Measurements from ENCODE around the gene BRD3OS. TPM values are rescaled to one million over a fixed set of nuclear protein-coding genes. Genes with fewer than 3 reads are reported as not detected.
A peak's percentile ranks its signal among the peaks of the same experiment; 100 is the strongest.

The BRD3OS gene
- total and polyA plus RNA-seq, 2 experiments from 2014 or later, result 9.2 to 16.0 TPM

GRCh38 chr9:134059661-134060395 lies 34.5 kb downstream of the BRD3OS start:
- peak overlapping the region; percentile 39; the same call in 1 of the 2 replicates for H3K27ac ChIP-seq (ENCODE audit: low read depth)
- H3K9me3 Mint-ChIP-seq, result no peaks in the 10 kb centered on the region
- ATAC-seq, result peak; percentile 12
- H3K79me2 ChIP-seq (replicated peaks; ENCODE audit: insufficient read depth), result peaks cover 100% of the 10 kb centered on the region
- no peaks in the 10 kb centered on the region for H3K9me2 ChIP-seq (ENCODE audit: insufficient read depth)
- H3K27me3 ChIP-seq (ENCODE audit: insufficient read depth), result no peaks in the 10 kb centered on the region
- H3K4me3 ChIP-seq, result no peak overlapping the region
- peaks cover 6% of the 10 kb centered on the region for H3K4me1 ChIP-seq (ENCODE audit: insufficient read depth)
- TF ChIP-seq POLR2AphosphoS5 (IDR thresholded peaks at IDR 0.05; ENCODE audit: low read depth) (no peak), CREB1 (CRISPR knock-in tag; IDR thresholded peaks at IDR 0.05; ENCODE audit: low read depth) (no peak), EZH2 (IDR thresholded peaks at IDR 0.05; ENCODE audit: low read depth, unreplicated experiment) (no peak), CTCF (conservative IDR thresholded peaks at IDR 0.05; ENCODE audit: low read depth in 2 of 2) (no peak), STAT1 (IDR thresholded peaks at IDR 0.05; ENCODE audit: unreplicated experiment) (no peak), NANOG (IDR thresholded peaks at IDR 0.05; ENCODE audit: borderline replicate concordance) (no peak), ZNF331 (CRISPR knock-in tag; IDR thresholded peaks at IDR 0.05; ENCODE audit: low read depth) (no peak), ETS1 (IDR thresholded peaks at IDR 0.05) (no peak), ZNF114 (CRISPR knock-in tag; IDR thresholded peaks at IDR 0.05) (no peak), EZH2phosphoT487 (IDR thresholded peaks at IDR 0.05; ENCODE audit: unreplicated experiment) (no peak), JUNB (IDR thresholded peaks at IDR 0.05; ENCODE audit: unreplicated experiment) (no peak)
- TF ChIP-seq, protein P1, sequence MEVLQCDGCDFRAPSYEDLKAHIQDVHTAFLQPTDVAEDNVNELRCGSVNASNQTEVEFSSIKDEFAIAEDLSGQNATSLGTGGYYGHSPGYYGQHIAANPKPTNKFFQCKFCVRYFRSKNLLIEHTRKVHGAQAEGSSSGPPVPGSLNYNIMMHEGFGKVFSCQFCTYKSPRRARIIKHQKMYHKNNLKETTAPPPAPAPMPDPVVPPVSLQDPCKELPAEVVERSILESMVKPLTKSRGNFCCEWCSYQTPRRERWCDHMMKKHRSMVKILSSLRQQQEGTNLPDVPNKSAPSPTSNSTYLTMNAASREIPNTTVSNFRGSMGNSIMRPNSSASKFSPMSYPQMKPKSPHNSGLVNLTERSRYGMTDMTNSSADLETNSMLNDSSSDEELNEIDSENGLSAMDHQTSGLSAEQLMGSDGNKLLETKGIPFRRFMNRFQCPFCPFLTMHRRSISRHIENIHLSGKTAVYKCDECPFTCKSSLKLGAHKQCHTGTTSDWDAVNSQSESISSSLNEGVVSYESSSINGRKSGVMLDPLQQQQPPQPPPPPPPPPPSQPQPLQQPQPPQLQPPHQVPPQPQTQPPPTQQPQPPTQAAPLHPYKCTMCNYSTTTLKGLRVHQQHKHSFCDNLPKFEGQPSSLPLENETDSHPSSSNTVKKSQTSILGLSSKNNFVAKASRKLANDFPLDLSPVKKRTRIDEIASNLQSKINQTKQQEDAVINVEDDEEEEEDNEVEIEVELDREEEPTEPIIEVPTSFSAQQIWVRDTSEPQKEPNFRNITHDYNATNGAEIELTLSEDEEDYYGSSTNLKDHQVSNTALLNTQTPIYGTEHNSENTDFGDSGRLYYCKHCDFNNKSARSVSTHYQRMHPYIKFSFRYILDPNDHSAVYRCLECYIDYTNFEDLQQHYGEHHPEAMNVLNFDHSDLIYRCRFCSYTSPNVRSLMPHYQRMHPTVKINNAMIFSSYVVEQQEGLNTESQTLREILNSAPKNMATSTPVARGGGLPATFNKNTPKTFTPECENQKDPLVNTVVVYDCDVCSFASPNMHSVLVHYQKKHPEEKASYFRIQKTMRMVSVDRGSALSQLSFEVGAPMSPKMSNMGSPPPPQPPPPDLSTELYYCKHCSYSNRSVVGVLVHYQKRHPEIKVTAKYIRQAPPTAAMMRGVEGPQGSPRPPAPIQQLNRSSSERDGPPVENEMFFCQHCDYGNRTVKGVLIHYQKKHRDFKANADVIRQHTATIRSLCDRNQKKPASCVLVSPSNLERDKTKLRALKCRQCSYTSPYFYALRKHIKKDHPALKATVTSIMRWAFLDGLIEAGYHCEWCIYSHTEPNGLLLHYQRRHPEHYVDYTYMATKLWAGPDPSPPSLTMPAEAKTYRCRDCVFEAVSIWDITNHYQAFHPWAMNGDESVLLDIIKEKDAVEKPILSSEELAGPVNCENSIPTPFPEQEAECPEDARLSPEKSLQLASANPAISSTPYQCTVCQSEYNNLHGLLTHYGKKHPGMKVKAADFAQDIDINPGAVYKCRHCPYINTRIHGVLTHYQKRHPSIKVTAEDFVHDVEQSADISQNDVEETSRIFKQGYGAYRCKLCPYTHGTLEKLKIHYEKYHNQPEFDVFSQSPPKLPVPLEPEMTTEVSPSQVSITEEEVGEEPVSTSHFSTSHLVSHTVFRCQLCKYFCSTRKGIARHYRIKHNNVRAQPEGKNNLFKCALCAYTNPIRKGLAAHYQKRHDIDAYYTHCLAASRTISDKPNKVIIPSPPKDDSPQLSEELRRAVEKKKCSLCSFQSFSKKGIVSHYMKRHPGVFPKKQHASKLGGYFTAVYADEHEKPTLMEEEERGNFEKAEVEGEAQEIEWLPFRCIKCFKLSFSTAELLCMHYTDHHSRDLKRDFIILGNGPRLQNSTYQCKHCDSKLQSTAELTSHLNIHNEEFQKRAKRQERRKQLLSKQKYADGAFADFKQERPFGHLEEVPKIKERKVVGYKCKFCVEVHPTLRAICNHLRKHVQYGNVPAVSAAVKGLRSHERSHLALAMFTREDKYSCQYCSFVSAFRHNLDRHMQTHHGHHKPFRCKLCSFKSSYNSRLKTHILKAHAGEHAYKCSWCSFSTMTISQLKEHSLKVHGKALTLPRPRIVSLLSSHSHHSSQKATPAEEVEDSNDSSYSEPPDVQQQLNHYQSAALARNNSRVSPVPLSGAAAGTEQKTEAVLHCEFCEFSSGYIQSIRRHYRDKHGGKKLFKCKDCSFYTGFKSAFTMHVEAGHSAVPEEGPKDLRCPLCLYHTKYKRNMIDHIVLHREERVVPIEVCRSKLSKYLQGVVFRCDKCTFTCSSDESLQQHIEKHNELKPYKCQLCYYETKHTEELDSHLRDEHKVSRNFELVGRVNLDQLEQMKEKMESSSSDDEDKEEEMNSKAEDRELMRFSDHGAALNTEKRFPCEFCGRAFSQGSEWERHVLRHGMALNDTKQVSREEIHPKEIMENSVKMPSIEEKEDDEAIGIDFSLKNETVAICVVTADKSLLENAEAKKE (CRISPR knock-in tag; IDR thresholded peaks at IDR 0.05), result no peak
- TF ChIP-seq, protein P2, sequence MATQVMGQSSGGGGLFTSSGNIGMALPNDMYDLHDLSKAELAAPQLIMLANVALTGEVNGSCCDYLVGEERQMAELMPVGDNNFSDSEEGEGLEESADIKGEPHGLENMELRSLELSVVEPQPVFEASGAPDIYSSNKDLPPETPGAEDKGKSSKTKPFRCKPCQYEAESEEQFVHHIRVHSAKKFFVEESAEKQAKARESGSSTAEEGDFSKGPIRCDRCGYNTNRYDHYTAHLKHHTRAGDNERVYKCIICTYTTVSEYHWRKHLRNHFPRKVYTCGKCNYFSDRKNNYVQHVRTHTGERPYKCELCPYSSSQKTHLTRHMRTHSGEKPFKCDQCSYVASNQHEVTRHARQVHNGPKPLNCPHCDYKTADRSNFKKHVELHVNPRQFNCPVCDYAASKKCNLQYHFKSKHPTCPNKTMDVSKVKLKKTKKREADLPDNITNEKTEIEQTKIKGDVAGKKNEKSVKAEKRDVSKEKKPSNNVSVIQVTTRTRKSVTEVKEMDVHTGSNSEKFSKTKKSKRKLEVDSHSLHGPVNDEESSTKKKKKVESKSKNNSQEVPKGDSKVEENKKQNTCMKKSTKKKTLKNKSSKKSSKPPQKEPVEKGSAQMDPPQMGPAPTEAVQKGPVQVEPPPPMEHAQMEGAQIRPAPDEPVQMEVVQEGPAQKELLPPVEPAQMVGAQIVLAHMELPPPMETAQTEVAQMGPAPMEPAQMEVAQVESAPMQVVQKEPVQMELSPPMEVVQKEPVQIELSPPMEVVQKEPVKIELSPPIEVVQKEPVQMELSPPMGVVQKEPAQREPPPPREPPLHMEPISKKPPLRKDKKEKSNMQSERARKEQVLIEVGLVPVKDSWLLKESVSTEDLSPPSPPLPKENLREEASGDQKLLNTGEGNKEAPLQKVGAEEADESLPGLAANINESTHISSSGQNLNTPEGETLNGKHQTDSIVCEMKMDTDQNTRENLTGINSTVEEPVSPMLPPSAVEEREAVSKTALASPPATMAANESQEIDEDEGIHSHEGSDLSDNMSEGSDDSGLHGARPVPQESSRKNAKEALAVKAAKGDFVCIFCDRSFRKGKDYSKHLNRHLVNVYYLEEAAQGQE (IDR thresholded peaks at IDR 0.05; ENCODE audit: unreplicated experiment), result no peak
- peak overlapping the region; percentile 56; the same call in 1 of the 2 replicates for H3K27ac Mint-ChIP-seq
- no peak for DNase-seq (ENCODE audit: low spot score)
- no peaks in the 10 kb centered on the region for H3F3A ChIP-seq (replicated peaks; ENCODE audit: low read depth)
- H3K4me3 Mint-ChIP-seq, result no peak overlapping the region
- H3K36me3 ChIP-seq (ENCODE audit: insufficient read depth), result no peaks in the 10 kb centered on the region
- peaks cover 7% of the 10 kb centered on the region for H3K36me3 Mint-ChIP-seq (ENCODE audit: low read depth)
- H3K27me3 Mint-ChIP-seq (ENCODE audit: insufficient read depth, low read depth, poor library complexity), result peaks cover 13% of the 10 kb centered on the region
- H4K20me1 ChIP-seq (replicated peaks; ENCODE audit: insufficient read depth), result peaks cover 44% of the 10 kb centered on the region
- peaks cover 45% of the 10 kb centered on the region for H3K4me1 Mint-ChIP-seq
- H3K4me2 ChIP-seq, result no peak overlapping the region
- H2AFZ ChIP-seq, result no peak overlapping the region
